HG03575 (cell line): Measurements from ENCODE around the gene CCDC34.
"Not testable (repeated sequence)": the region's sequence is repeated elsewhere in the genome, so short reads cannot be mapped to it uniquely, and the experiment has no call there.

Experiments used
- ATAC-seq: cut with Tn5 transposase; IDR thresholded peaks from one replicate; pipeline ENCODE4 v1.9.1; 2021; ENCODE audit not compliant: unreplicated experiment, insufficient number of reproducible peaks, low FRiP score; ENCODE audit errors: extremely low read depth

CCDC34 gene

DNA sequence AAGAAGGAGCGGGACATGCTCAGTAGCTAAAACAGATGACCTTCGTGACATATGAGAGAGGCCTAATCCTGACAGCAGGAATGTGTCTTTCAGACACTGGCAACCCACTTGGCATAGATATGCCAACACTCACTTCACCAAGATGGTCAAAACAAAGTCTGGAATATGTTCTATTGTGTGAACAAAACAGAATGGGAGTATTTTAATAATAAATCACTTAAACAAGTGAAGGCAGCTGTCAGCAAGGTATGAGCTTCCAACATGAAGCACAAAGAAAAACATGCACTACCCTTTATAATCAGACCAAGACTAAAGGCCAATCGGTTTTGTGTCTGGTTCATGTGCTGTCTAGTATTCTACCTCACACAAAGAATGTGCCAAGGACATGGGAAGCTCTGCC is 23.1 kb downstream of the CCDC34 start:
- no peak for ATAC-seq

DNA sequence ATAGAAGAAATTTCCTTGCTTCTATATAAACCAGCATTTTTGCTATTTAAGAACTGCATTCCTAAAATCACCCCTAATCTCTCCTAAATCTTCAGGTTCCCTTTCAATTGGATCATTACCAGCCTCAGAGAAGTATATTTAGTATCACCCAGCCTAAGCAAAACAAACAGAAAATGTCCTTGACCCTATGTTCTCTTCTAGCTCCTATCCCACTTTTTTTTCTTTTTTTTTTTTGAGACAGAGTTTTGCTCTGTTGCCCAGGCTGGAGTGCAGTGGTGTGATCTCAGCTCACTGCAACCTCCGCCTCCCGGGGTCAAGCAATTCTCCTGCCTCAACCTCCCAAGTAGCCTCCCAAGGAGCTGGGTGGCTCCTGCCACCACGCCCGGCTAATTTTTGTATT is 28.3 kb downstream of the CCDC34 start:
- ATAC-seq, result not testable (repeated sequence)

DNA sequence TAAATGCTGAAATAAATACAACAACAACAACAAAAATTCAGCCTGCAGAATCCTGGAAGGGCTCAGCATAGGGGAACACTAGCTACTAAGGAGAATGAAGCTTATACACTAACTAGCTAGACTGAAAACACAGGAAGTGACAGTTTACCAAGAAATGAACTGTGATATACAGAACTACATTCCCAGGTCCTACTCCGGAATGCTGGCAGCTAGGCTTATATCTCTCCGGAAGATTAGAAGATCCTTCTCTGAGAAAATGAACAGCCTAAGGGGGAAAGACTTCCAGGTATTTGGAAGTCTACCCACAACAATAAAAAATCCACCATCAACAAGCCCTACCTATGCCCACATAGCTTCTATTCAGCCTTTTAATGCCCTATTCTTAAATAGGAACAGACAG is 31.0 kb downstream of the CCDC34 start:
- no peak for ATAC-seq

DNA sequence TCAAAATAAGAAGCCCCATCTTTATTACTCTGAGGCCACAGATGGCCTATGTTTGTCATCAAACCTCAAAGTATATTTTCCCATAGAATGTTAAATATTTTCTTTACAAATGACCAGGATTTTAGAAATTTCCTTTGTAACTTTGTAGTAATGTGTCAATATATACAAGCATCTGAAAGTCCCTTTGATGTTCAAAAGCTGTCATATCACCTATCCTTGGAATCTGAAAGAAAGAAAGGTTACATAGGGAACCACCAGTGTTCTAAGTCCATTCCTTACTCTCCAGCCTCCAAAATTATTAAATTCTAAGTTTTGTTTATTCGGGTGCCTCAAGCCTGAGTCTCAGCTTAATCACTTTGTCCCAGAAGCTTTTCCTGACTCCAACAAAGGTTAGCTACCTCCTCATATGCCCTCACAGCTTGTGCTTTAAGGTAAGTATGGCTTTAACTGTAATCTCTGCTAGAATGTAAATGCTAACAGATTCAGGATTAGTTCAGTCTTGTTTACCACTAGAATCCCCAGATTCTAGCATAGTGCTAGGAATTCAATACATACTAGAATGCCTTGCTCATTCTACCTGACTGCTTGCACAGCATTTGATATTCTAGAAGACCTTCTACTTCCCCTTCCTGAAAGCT is 32.3 kb downstream of the CCDC34 start:
- ATAC-seq, result no peak

DNA sequence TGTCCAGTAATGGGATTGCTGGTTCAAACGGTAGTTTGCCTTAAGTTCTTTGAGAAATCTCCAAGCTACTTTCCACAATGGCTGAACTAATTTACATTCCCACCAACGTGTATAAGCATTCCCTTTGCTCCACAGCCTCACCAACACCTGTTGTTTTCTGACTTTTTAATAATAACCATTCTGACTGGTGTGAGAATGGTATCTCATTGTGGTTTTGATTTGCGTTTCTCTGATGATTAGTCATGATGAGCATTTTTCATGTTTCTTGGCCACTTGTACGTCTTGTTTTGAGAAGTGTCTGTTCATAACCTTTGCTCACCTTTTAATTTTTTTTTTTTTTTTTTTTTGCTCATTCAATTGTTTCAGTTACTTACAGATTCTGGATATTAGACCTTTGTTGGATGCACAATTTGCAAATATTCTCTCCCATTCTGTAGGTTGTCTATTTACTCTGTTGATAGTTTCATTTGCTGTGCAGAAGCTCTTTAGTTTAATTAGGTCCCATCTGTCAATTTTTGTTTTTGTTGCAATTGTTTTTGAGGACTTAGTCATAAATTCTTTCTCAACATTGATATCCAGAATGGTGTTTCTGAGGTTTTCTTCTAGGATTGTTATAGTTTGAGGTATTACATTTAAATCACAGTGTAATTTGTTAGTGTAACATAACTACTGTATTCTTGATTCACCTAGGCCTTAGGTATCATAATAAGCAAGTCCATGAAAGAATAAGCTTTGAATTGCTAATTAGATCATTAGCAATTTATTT is 33.0 kb downstream of the CCDC34 start:
- ATAC-seq, result no peak

DNA sequence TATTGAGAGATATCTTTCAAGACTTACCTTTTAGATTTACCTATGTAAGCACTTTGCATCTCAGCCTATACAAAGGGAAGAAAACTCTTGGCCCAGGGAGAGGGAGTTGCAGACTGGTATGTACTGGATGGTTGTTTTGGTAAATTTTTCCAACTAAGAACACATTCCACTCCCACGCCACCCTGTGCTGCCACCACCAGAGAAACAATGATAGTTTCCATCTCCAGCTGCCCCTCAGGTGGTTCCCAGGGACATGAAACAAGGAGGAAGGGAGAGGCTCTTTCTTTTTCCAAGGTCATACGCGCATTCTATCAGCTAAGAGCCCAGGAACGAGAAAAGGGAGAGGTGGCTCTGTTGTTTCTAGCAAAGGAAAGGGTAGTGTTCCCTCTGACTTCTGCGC is 34.4 kb downstream of the CCDC34 start:
- ATAC-seq, result no peak

DNA sequence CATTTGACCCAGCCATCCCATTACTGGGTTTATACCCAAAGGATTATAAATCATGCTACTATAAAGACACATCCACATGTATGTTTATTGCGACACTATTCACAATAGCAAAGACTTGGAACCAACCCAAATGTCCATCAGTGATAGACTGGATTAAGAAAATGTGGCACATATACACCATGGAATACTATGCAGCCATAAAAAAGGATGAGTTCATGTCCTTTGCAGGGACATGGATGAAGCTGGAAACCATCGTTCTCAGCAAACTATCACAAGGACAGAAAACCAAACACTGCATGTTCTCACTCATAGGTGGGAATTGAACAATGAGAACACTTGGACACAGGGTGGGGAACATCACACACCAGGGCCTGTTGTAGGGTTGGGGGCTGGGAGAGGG is 36.0 kb downstream of the CCDC34 start:
- not testable (repeated sequence) for ATAC-seq

DNA sequence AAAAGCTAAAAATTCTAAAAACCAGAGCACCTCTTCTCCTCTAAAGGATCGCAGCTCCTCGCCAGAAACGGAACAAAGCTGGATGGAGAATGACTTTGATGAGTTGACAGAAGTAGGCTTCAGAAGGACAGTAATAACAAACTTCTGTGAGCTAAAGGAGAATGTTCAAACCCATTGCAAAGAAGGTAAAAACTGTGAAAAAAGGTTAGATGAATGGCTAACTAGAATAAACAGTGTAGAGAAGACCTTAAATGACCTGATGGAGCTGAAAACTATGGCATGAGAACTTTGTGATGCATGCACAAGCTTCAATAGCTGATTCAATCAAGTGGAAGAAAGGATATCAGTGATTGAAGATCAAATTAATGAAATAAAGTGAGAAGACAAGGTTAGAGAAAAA is 40.8 kb downstream of the CCDC34 start:
- ATAC-seq, result not testable (repeated sequence)

DNA sequence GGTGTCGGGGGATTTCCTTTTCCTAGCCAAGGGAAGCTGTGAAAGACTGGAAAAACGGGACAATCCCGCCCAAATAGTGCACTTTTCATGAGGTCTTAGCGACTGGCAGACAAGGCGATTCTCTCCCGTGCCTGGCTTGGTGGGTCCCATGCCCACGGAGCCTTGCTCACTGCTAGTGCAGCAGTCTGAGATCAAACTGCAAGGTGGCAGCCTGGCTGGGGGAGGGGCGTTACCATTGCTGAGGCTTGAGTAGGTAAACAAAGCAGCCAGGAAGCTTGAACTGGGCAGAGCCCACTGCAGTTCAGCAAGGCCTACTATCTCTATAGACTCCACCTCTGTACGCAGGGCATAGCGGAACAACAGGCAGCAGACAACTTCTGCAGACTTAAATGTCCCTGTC is 41.7 kb downstream of the CCDC34 start:
- not testable (repeated sequence) for ATAC-seq

DNA sequence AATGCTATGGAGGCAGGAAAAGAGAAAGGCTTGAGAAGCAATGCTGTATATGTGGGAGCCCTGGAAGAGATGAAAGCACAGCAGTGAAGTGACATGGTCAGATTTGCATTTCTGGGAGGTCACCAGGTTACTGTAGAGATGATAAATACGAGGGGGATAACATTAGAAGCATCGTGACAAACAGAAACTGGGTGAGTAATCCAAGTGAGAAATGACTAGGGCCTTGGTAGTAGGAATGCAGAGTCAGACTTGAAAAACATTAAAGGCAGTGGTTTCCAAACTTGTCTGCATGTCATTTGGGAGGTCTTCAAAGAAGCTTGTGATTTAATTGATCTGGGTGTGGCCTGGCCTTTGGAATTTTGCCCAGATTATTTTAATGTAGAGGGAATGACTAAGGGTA is 43.9 kb downstream of the CCDC34 start:
- peak; percentile 99 for ATAC-seq

DNA sequence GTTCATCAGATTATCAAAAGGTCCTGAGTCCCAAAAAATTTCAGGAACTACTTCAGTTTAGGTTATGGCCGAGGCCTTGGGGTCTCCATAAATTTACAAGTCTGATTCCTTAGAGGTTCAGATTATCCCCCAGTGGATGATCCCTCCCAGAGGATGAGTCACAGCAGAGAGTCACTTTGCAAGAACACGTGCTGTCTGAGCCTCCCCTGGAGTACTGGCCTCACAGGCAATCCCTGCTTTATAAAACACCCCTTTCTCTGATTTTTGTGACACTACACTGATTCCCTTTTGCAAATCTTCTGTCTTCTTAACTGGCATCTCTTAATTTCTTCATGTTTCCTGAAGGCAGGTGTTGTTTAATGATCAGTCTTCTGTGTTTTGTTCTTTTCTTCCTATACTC is 45.3 kb downstream of the CCDC34 start:
- no peak for ATAC-seq

DNA sequence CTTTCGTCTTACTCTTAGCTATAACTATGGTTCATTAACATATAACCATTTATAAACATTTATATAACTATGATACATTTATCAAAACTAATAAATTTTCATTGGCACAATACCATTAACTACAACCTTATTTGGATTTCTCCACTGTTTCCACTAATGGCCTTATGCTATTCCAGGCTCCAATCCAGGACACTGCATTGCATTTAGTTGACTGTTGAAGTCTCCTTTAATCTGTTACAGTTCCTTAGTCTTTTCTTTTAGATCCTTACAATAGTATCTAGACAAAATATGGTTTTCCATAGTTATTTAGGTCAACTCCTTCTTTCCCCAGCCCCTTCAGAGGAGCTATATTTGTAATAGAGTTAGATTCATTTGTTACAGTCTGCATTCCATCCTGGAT is 47.2 kb downstream of the CCDC34 start:
- ATAC-seq, result no peak

DNA sequence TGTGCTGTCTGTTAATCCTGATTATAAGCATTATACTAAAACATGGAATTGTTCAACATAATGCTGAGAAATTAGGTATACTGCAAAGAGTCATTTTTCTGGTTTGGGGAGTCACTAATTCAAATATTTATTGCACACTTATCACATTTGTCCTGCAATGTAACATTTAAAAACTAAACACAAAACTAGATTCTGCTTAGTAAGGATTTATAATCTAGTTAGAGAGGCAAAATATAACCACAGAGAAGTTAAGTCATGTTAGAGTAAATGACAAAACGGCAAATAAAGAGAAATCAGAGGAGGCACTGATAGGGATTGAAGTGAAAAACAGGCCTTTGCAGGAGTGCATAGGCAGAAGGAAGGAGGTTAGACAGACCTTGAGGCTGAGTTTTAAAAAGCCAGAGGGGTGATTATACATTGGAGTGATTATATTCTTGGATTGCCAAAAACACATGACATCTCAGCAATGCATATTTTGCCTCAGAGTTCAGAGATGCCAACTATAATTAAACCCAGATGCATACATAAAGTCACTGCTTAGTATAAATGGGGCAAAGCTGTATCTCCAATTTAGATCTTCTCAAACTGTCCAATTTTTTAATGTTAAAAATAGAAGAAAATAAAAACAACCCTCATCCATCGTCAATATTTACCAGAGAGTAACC is 49.7 kb downstream of the CCDC34 start:
- ATAC-seq, result no peak

DNA sequence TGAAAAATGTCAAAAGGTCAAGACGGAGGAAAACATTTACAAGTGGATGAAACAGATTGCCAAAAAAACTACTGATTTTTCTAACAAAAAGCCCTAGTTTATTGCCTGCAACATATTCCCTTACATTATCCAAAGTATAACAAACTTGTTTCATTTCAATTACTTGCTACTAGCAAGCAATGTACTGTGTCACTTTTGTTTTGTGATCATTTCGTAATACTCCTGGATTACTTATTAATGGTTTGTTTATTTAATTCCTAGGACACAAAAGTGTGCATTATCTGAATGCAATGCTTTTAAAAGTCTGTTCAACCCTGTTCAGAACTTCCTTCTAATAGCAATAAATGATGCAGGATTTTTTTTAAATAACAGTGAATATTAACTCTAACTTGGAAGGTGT is 50.9 kb downstream of the CCDC34 start:
- ATAC-seq, result no peak

DNA sequence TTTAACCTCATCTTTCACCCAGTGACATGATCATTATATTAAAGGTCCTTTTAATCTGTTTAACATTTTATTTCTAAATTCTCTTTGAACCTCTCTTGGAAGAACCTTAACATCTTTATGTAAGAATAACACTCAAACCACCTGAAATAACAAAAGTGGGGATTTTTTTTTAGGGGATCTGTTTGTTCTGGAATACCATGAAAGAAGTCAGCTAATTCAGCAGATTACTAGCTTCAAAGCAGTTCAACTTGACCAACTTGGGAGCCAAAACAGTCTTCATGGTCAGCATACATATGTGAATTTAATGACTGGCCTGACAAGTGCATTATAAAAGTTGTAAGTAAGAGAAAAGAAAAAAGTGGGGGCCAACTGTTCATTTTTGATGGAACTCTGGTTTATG is 52.3 kb downstream of the CCDC34 start:
- no peak for ATAC-seq

DNA sequence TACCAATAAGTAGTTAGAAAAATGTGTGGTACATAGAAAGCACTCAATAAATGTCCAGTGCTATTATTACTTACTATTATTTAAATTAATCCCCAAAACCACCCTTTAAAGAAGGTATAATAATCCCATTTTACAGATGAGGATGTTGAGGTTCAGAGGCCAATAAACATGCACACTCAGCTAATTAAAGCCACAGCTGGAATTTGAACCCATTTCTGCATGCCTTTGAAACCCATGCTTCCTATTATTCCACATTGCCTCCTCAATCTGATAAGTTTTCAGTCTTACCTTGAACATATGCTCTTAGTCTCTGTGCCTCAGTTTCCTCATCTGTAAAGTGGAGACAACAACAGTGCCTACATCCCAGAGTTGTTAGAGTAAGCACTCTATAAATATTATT is 52.8 kb downstream of the CCDC34 start:
- no peak for ATAC-seq

DNA sequence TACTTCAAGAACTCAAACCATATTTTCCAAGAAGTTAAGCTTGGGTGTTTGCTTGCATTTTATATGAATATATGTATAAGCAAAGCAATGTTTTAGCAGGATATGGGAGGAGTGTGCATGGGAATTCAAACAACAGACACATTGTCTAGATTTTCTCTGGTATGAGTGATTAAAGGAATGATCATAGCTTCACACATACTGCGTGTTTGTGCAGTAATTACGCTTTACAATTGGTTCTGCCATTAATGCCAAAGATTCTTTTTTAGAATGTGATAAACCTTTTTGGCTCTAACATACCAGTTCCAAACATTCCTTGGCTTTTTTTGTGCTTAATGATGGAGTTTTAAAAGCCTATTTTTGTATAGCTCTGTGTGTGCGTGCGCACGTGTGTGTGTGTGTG is 54.0 kb downstream of the CCDC34 start:
- no peak for ATAC-seq

DNA sequence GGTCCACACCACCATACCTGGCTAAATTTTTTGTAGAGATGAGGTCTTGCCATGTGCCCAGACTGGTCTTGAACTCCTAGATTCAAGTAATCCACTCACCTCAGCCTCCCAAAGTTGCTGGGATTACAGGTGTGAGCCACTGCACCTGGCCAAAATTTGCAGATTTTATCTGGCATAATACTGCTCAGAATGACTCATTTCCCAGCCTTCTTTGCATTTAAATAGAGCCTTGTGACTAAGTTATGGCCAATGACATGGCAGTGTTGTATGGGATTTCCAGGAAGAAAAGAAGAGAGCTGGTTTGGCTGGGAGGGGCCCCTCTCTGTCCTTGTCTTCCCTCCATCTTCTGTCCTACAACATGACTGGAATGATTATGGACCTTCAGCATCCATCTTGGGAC is 55.8 kb downstream of the CCDC34 start:
- no peak for ATAC-seq

DNA sequence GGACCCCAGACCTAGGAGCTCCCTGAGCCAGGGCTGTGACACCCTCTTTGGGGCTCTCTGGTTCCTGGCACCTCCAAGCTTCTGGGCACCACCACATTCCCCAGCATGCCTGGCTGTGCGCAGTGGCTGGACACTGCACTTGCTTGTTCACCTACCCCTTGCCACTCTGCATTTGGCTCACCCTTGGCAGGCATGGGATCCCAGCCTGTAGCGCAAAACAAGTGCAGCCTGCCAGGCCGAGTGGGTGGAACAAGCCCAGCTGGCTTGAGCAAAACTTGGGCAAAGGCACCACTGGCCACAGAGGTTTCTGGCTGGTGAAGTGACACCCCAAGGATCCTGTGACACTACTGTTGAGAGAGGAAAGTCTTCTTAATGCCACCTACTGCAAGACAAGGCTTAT is 57.3 kb downstream of the CCDC34 start:
- ATAC-seq, result no peak

DNA sequence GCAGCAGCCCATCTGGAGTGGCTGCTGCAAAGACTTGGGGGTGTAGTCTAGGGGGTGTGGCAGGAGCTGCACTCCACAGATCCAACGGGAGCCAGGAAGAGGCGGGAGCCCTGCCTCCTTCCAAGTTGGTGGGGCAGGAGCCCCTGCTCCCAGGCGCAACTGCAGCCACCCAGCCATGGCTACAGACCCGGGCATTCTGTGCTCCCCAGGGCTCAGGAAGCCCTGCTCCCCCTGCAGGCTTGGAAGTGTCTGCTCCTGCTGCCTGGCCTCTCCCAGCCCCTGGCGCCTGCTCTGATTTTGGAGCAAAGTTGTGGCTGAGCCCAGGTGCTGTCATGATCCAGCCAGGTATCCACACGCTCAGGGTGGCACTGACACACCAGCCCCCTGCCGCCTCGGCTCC is 58.5 kb downstream of the CCDC34 start:
- ATAC-seq, result no peak
